ENCODE data around the gene RPRD1A. TPM values are rescaled to one million over a fixed set of nuclear protein-coding genes. Genes with fewer than 3 reads are reported as not detected.

The RPRD1A gene
- total RNA-seq, 1 experiment from 2014 or later, result 80.7 TPM

GRCh38 chr18:36096955-36097354 is 29.6 kb upstream of the RPRD1A start:
- CTCF ChIA-PET, result interaction anchor here (1.0 kb wide), 1 partner anchor 188 kb away, joined by 7 read pairs; no protein-coding TSS in a partner anchor
- intact Hi-C loops (cut with micrococcal nuclease), result loop anchor here (1.0 to 5.0 kb wide), 6 partner anchors 80 to 710 kb away; no protein-coding TSS in a partner anchor

More at GRCh38 chr18:36096955-36097354, 29.6 kb upstream of the RPRD1A start:
- H3K9ac ChIP-seq (ENCODE audit: low read length), result no peak overlapping the region
- no peaks in the 10 kb centered on the region for H3K36me3 ChIP-seq (ENCODE audit: control insufficient read depth in 1 of 2, insufficient read depth in 2 of 2, low read length in 2 of 2)
- no peaks in the 10 kb centered on the region for H4K20me1 ChIP-seq (ENCODE audit: insufficient read depth)
- ChIA-PET POLR2A (interaction anchor here (0.7 kb wide), 1 partner anchor 34 kb away, joined by 3 read pairs; no protein-coding TSS in a partner anchor), RAD21 (ENCODE audit: low non-redundant PET in 1 of 2, low total read pairs in 2 of 2, uncharacterized antibody in 2 of 2, unreplicated experiment in 2 of 2) (no interaction called here)
- no peak for ATAC-seq
- H3K27me3 ChIP-seq (ENCODE audit: insufficient read depth, low read length), result no peaks in the 10 kb centered on the region
- H3K9me2 ChIP-seq (ENCODE audit: insufficient read depth), result no peaks in the 10 kb centered on the region
- TF ChIP-seq POLR2A (IDR thresholded peaks at IDR 0.05; ENCODE audit: borderline replicate concordance, extremely low read depth, insufficient read depth, insufficient read length), result no peak
- no peak for TF ChIP-seq SIN3A (IDR thresholded peaks at IDR 0.05; ENCODE audit: low read depth)
- no peak for TF ChIP-seq ELF1 (IDR thresholded peaks at IDR 0.05; ENCODE audit: borderline replicate concordance, low read depth)
- no peak for TF ChIP-seq EZH2 (IDR thresholded peaks at IDR 0.05)
- no peak for TF ChIP-seq ZFX (IDR thresholded peaks at IDR 0.05)
- no peak for TF ChIP-seq FOSL1 (IDR thresholded peaks at IDR 0.05; ENCODE audit: low read depth)
- no peak for TF ChIP-seq REST (IDR thresholded peaks at IDR 0.05; ENCODE audit: low read depth)
- no peak for TF ChIP-seq YY1 (IDR thresholded peaks at IDR 0.05; ENCODE audit: extremely low read depth, insufficient replicate concordance, low read depth, low read length)
- no peak for TF ChIP-seq EZH2phosphoT487 (IDR thresholded peaks at IDR 0.05; ENCODE audit: borderline replicate concordance)
- no peak for TF ChIP-seq CEBPB (IDR thresholded peaks at IDR 0.05; ENCODE audit: low read depth)
- no peak for TF ChIP-seq POLR2AphosphoS5 (IDR thresholded peaks at IDR 0.05; ENCODE audit: low read depth, low read length)
- no peak for TF ChIP-seq TCF7L2 (IDR thresholded peaks at IDR 0.05; ENCODE audit: borderline replicate concordance, extremely low read depth, insufficient read depth, insufficient read length)
- TF ChIP-seq ATF3 (IDR thresholded peaks at IDR 0.05), result no peak
- no peak for TF ChIP-seq EGR1 (IDR thresholded peaks at IDR 0.05; ENCODE audit: low read depth)
- TF ChIP-seq, protein P1, sequence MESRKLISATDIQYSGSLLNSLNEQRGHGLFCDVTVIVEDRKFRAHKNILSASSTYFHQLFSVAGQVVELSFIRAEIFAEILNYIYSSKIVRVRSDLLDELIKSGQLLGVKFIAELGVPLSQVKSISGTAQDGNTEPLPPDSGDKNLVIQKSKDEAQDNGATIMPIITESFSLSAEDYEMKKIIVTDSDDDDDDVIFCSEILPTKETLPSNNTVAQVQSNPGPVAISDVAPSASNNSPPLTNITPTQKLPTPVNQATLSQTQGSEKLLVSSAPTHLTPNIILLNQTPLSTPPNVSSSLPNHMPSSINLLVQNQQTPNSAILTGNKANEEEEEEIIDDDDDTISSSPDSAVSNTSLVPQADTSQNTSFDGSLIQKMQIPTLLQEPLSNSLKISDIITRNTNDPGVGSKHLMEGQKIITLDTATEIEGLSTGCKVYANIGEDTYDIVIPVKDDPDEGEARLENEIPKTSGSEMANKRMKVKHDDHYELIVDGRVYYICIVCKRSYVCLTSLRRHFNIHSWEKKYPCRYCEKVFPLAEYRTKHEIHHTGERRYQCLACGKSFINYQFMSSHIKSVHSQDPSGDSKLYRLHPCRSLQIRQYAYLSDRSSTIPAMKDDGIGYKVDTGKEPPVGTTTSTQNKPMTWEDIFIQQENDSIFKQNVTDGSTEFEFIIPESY (IDR thresholded peaks at IDR 0.05; ENCODE audit: extremely low read depth, insufficient replicate concordance, low read length), result no peak
- TF ChIP-seq RAD21 (IDR thresholded peaks at IDR 0.05; ENCODE audit: low read depth), result no peak
- no peak for TF ChIP-seq JUND (IDR thresholded peaks at IDR 0.05)
- TF ChIP-seq ZNF274 (IDR thresholded peaks at IDR 0.05; ENCODE audit: low read depth, low read length), result no peak
- TF ChIP-seq CBX3 (IDR thresholded peaks at IDR 0.05; ENCODE audit: low read depth), result no peak
- no peak overlapping the region for H2AFZ ChIP-seq (ENCODE audit: low read depth, low read length, poor library complexity, severe bottlenecking)
- H3K4me2 ChIP-seq (ENCODE audit: low read length), result no peak overlapping the region
- H3K79me2 ChIP-seq (ENCODE audit: insufficient read depth, low read length), result no peaks in the 10 kb centered on the region
- BruUV-seq (replicated peaks), result no TSS peak
- no peaks in the 10 kb centered on the region for H3K4me1 ChIP-seq (ENCODE audit: control insufficient read depth in 1 of 2, insufficient read depth in 2 of 2, low read length in 2 of 2)
- peaks cover 0 to under 1% of the 10 kb centered on the region in 2 experiments; a peak in 1 of 4 replicates for H3K9me3 ChIP-seq (ENCODE audit: control insufficient read depth in 1 of 2, insufficient read depth in 1 of 2, low read depth in 1 of 2, low read length in 2 of 2)
- H3K27ac ChIP-seq (ENCODE audit: low read depth, low read length), result no peak overlapping the region
- no peak overlapping the region for H3K4me3 ChIP-seq (replicated peaks in 1 of 2; ENCODE audit: low read depth in 1 of 2, low read length in 2 of 2)
- no peak for DNase-seq (ENCODE audit: low read depth, low spot score)

All from HCT116 (cell line).